NB4 (cell line): ENCODE data around the gene NECTIN4.

Source experiments
- DNase-seq: peaks from one replicate; pipeline ENCODE4 v3.0.0; 2010; ENCODE audit warnings: low read depth
- H3K4me3 ChIP-seq: one replicate; pipeline ENCODE4 v1.5.1; 2011; ENCODE audit warnings: mild to moderate bottlenecking, low read depth, low read length, moderate library complexity
- MYC ChIP-seq: IDR thresholded peaks from 2 replicates; pipeline ENCODE4 v1.6.1; 2011; ENCODE audit warnings: low read depth, low read length
- POLR2A ChIP-seq: IDR thresholded peaks from 2 replicates; pipeline ENCODE4 v1.6.1; 2011; ENCODE audit warnings: mild to moderate bottlenecking; ENCODE audit not compliant: insufficient read length; ENCODE audit errors: extremely low read depth
- TF ChIP-seq, protein P1 (sequence below): IDR thresholded peaks from 2 replicates; pipeline ENCODE4 v1.6.1; 2011; ENCODE audit warnings: low read depth, low read length
- TF ChIP-seq, protein P2 (sequence below): IDR thresholded peaks from one replicate; pipeline ENCODE4 v1.5.1; 2012; ENCODE audit warnings: low read depth, low read length

NECTIN4 gene

DNA sequence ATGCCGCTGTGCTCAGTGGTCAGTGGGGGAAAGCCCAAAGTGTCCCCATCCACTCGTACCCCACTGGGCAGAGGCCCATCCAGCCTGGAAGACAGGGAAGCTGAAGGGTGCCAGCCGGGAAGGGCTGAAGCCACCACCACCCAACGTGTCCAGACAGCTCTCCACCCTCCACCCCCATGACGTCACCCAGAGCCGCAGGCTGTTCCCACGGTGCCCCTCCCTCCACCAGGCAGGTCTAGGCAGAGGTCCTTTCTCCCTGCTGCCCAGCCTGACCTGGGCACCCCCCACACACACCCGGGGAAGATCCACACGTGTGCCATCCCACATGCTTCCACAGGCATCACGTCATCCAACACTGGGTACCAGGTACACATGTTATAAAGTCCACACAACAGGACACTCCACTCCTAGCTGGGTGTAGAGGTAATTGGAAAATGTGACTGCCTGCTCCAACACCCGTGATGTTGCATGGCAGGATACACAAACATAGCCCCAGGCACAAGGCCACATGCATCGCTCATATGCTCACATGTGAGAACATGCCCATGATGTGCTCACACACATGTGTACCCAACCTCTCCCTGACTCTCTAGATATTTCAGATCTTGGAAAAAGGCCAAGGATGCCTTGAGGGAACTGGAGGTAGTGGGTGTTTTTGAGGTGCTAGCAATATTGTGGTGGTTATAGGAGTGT, 14.5 kb downstream of the NECTIN4 start:
- no peak for TF ChIP-seq MYC
- no peak for DNase-seq

DNA sequence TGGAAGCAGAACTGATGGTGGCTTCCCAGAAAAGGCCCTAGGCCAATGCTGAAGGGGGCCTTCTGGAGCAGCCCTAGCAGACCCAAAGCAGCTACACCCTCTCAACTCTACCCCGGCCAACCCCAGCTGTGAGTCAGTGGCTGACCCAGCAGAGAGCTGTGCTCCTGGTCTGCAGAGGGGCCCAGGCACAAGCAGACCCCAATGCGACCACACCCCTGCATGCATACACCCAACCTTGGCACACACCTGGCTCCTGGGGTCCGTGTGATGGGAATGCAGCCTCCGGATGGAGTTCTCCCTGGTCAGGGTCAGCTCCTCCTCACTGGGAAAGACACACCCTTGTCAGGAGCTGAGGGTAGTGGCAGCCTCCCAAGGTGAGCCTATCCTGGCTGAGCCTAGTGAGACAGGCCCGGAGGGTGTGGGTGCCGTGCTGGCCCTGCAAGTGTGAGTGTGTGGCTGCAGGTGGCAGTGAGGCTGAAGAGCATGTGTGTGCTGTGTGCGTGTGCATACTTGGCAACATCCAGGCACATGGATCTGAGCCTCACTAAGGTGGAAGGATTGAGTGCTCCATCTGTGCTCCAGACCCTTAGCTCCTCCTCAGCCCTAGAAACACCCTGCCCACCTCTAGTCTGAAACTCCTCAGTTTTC, 15.8 kb downstream of the NECTIN4 start:
- TF ChIP-seq MYC = 0 out of 2 replicates have a peak, but pooled peaks have one; percentile 20
- TF ChIP-seq POLR2A = no peak
- TF ChIP-seq, protein P1, sequence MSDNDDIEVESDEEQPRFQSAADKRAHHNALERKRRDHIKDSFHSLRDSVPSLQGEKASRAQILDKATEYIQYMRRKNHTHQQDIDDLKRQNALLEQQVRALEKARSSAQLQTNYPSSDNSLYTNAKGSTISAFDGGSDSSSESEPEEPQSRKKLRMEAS = peak; percentile 71
- TF ChIP-seq, protein P2, sequence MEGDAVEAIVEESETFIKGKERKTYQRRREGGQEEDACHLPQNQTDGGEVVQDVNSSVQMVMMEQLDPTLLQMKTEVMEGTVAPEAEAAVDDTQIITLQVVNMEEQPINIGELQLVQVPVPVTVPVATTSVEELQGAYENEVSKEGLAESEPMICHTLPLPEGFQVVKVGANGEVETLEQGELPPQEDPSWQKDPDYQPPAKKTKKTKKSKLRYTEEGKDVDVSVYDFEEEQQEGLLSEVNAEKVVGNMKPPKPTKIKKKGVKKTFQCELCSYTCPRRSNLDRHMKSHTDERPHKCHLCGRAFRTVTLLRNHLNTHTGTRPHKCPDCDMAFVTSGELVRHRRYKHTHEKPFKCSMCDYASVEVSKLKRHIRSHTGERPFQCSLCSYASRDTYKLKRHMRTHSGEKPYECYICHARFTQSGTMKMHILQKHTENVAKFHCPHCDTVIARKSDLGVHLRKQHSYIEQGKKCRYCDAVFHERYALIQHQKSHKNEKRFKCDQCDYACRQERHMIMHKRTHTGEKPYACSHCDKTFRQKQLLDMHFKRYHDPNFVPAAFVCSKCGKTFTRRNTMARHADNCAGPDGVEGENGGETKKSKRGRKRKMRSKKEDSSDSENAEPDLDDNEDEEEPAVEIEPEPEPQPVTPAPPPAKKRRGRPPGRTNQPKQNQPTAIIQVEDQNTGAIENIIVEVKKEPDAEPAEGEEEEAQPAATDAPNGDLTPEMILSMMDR = no peak
- no peak overlapping the region for H3K4me3 ChIP-seq
- DNase-seq = no peak

More for the DNA sequence above, 14.5 kb downstream of the NECTIN4 start:
- H3K4me3 ChIP-seq = no peak overlapping the region

DNA sequence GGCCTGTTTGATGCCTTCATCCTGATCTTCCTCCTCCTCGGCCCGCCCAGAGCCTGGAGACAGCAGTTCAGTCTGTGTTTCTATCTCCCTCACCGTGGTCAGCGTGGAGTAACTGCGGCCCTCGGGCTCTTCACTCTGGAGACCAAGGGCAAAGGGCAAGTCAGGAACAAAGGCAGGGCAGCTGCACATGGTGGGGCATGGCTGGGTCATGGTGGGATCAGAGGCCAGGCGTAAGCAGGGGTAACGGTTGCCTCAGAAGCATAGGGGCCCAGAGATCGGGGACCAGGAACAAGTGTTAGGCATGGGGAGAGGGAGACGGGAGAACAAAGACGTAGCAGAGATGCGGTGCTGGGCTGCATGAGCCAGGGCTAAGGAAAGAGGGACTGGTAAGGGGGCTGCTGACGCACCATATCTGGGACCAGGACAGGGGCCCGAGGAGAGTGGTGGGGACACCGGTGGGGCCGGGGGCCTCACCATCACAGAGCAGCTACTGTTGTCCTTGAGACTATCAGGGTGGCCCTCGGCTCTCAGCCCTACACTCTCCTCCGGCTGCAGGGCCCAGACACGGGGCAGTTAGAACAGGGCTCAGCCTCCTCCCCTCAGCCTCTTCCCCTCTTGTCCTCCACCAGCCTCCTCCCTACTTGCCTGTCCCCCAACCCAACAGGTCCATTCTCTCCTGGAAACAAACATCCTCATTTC, 16.5 kb downstream of the NECTIN4 start:
- TF ChIP-seq, protein P1 = no peak
- TF ChIP-seq MYC = no peak
- TF ChIP-seq, protein P2 = no peak
- no peak for TF ChIP-seq POLR2A
- H3K4me3 ChIP-seq = no peak overlapping the region
- no peak for DNase-seq

DNA sequence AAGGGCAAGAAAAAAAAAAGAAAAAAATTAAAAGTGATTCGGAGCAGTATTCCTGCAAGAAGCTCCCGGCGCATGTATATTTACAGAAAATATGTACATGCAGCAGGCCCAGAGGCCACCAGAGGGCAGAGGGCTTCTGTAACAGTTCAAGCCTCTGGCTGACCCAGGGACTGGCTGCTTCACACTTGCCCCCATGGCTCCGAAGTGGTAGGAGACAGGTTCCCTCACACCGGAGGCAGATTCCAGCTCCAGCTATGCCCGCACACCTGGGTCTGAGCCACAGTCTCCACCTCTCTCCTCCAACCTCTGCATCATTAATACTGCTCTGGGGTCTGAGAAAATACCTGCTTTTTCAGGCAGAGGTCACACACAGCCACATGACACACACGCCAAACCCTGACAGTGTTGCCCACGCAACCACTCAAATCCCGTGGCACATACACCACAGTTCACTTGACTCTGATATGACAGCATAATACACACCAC, 17.4 kb downstream of the NECTIN4 start:
- DNase-seq = peak; percentile 73
- TF ChIP-seq, protein P1 = no peak
- TF ChIP-seq MYC (no peak), POLR2A (no peak)
- TF ChIP-seq, protein P2 = peak; percentile 67

DNA sequence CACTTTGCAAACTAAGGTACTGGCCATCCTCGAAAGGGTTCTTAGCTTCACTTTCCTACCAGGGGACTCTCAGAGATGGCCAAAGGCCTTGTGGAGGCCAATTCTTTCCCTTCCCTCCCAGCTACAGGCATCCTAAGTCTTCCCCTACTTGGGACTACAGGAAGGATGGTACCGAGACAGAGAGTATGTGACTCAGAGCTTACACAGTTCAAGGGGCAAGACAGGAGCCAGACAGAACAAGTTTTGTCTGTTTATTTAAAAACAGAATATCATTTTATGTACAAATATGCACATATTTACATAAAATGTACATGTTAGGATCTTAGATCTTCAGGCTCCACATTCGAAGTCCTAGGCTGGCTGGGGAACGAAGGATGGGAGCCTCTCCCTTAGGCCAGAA, 18.6 kb downstream of the NECTIN4 start:
- no peak for DNase-seq
- H3K4me3 ChIP-seq = no peak overlapping the region
- TF ChIP-seq POLR2A = no peak
- no peak for TF ChIP-seq MYC
- TF ChIP-seq, protein P1 = no peak
- TF ChIP-seq, protein P2 = no peak

More for the DNA sequence above, 17.4 kb downstream of the NECTIN4 start:
- no peak overlapping the region for H3K4me3 ChIP-seq

DNA sequence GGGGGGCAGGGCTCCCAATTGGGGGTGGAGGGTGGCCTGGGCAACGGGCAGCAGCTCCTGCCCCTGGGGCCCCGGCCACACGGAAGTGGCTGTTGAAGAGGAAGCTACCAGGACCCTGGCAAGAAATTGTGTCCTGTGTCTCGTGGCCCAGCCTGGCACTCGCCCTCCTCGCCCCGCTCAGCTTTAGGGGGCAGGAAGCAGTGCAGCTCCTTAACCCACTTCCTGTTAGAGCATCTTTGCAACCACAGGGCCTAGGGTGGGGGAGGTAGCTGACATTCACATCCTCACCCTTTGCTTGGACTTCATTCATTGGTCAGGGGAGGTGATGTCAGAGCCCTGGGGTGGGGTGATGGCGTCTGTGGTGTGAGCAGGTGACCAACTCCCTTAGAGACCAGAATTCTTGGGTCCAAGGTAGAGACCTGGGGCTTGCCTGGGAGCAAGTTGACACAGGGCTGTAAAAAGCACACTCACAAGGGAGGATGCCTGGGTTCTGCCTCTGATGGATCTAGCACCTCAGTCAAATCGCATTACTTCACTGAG, 19.6 kb downstream of the NECTIN4 start, which contains the start of gene ARHGAP30:
Gene ARHGAP30 (minus strand): TSS at position 161 of the 540 bp plus-strand sequence. CDS start 267 bp downstream, outside the sequence.
- peak; percentile 87 for TF ChIP-seq MYC
- TF ChIP-seq, protein P2 = no peak
- TF ChIP-seq, protein P1 = peak; percentile 67; the same call in 1 of the 2 replicates
- TF ChIP-seq POLR2A = peak; percentile 57
- DNase-seq = peak; percentile 94
- H3K4me3 ChIP-seq = peak within 1 kb of the TSS; percentile 70
